ENCODE data around the gene COA8.

- TF ChIP-seq CTCF (conservative IDR thresholded peaks at IDR 0.05; ENCODE audit: low read depth, low read length) (no peak), EZH2phosphoT487 (IDR thresholded peaks at IDR 0.05; ENCODE audit: borderline replicate concordance, low read length) (no peak), EZH2 (IDR thresholded peaks at IDR 0.05; ENCODE audit: low read length, unreplicated experiment) (no peak)
Measured at GRCh38 chr14:103548463-103549351, 14.1 kb upstream of the COA8 start.

All from PC-3 (cell line).